GM12892 (cell line): ENCODE results near the gene STAG1.

Experiments
- POLR2A ChIP-seq: IDR thresholded peaks from 2 replicates; pipeline ENCODE4 v1.6.1; 2011; ENCODE audit warnings: low read depth, low read length, control low read depth
- POLR2AphosphoS5 ChIP-seq: IDR thresholded peaks from 2 replicates; pipeline ENCODE4 v1.6.1; 2011; ENCODE audit warnings: low read depth, low read length, control low read depth

DNA sequence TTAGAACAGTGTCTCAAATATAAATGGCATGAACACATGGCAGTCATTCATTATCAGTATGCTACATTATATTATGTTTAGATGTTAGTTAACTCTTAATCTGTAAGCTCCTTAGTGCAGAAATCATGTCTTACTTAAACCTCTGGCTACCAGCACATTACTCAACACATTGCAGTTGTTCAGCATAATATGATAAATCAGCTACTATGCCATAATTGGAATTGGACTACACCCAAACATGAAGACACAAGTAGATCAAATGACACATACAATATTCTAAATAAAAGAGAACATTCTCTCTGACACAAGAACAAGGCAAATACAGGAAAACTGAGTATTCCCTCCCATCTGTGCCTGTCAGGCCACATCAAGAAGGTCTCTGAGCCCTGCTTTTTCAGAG, 385.9 kb downstream of the STAG1 start:
- TF ChIP-seq POLR2A = no peak
- no peak for TF ChIP-seq POLR2AphosphoS5
